SIG-M5 (cell line): Measurements from ENCODE around the gene TRABD.
"Not testable (repeated sequence)": the region's sequence is repeated elsewhere in the genome, so short reads cannot be mapped to it uniquely, and the experiment has no call there.

Experiments
- DNase-seq: peaks from one replicate; lab custom pipeline; 2025; lab: John Stamatoyannopoulos, UW

TRABD gene

GRCh38 chr22:50204571-50204970 lies 18.9 kb downstream of the TRABD start:
- DNase-seq = no peak

DNA sequence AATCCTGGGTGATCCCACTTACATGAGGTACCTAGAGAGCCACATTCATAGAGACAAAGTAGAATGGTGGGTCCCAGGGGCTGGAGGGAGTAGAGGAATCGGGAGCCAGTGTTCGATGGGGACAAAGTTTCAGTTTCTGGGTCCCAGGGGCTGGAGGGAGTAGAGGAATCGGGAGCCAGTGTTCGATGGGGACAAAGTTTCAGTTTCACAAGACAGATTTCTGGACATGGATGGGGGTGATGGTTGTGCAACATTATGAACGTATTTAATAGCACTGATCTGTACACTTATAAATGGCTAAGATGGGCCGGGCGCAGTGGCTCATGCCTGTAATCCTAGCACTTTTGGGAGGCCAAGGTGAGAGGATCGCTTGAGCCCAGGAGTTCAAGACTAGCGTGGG lies 19.3 kb downstream of the TRABD start:
- DNase-seq = not testable (repeated sequence)

DNA sequence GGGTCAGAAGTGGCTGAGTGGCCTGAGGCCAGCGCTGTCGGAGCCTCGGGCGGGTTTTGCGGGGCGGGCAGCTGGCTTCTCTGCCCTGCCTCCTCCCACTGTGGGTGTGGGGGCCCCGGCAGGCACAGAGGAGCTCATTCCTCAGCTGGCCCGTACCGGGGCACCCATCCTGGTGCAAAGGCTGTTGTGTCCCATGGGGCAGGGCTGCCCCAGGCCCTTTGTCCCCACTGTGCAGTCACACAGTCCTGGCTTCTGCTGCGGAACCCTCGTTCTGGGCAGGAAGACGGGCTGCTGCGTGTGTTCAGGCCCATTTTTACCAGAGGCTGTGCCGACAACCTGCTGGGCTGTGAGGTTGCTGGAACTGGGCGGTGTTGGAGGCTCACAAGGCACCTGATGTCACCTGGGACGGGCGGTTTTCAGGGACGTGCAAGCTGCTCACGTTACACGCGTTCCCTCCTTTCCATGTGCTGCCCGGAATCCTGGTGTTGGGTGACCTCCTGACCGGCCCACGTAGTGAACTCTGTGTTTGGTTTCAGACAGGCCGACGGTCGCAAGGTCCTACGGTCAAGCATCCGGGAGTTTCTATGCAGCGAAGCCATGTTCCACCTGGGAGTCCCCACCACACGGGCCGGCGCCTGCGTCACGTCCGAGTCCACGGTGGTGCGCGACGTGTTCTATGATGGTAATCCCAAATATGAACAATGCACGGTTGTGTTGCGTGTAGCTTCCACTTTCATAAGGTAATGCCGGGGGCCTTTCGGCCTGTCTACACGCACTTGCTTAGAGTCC lies 20.3 kb downstream of the TRABD start:
- no peak for DNase-seq

DNA sequence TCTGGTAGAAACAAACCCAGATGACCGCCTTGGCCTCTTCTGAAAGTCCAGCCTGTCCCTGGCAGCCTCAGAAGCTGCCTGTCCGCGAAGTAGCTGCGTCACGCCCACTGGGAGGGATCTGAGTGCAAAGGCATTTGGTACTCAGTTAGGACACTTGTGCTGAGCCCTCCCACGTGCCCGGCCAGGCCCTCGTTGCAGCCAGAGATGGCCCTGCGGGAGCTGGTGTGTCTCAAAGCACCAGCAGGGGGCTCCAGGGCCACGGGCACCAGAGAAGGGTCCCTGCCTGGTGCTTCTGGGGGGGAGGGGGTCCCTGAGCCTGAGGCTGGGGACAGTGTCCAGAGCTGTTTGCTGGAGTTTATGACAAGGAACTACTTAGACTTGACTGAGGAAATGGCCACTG lies 20.9 kb downstream of the TRABD start:
- DNase-seq = no peak

GRCh38 chr22:50207383-50208140 lies 21.8 kb downstream of the TRABD start:
- no peak for DNase-seq

DNA sequence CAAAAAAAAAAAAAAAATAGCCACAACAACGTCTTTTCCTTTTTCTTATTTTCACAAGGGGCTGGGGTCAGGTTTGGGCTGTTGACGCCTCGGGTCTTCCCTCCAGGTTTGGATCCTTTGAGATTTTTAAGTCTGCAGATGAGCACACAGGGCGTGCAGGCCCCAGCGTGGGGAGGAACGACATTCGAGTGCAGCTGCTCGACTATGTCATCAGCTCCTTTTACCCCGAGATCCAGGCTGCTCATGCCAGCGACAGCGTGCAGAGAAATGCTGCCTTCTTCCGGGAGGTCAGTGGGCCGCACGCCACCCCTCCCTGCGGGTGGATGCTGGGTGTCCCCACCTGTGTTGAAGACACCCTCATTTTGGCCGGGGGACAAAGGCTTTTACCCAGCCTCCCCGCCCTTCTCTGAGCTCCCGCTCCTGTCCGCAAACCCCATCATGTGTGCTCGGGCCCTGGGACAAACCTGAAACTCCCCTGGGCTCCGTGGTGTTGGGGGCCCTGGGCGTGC lies 22.8 kb downstream of the TRABD start:
- DNase-seq = no peak

GRCh38 chr22:50208939-50209892 lies 23.5 kb downstream of the TRABD start:
- no peak for DNase-seq

GRCh38 chr22:50209893-50210292 lies 24.2 kb downstream of the TRABD start:
- no peak for DNase-seq

GRCh38 chr22:50210378-50211139 lies 24.8 kb downstream of the TRABD start:
- DNase-seq = no peak

DNA sequence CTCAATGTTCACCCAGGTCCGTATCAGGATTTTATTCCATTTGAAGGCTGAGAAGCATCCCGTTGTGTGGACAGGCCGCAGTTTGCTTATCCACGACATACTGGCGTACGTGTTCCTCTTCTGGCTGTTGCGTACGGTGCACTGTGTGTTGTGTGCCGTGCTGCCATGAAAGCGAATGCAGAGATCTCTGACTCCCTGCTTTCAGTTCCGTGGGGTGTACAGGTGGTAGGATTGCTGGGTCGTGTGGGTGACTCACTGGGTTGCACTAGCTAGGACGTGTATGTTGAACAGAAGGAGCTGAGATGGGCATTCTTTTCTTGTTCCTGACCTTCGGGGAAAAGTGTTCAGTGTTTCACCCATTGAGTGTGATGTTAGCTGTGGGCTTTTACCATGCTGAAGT lies 25.4 kb downstream of the TRABD start:
- no peak for DNase-seq

DNA sequence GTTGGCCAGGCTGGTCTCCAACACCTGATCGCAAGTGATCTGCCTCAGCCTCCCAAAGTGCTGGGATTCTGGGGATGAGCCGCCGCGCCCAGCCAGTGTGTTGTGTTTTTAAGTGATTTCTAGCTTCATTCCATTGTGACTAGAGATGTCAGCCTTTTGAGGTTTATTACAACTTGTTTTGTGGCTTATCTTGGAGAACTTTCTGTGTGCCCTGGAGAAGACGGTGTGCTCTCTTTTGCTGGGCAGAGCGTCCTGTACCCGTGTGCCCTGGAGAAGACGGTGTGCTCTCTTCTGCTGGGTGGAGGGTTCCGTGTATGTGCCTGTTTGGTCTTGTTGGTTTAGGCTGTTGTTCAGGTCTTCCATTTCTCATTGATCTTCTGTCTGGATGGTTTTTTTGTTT lies 27.6 kb downstream of the TRABD start:
- DNase-seq = no peak

DNA sequence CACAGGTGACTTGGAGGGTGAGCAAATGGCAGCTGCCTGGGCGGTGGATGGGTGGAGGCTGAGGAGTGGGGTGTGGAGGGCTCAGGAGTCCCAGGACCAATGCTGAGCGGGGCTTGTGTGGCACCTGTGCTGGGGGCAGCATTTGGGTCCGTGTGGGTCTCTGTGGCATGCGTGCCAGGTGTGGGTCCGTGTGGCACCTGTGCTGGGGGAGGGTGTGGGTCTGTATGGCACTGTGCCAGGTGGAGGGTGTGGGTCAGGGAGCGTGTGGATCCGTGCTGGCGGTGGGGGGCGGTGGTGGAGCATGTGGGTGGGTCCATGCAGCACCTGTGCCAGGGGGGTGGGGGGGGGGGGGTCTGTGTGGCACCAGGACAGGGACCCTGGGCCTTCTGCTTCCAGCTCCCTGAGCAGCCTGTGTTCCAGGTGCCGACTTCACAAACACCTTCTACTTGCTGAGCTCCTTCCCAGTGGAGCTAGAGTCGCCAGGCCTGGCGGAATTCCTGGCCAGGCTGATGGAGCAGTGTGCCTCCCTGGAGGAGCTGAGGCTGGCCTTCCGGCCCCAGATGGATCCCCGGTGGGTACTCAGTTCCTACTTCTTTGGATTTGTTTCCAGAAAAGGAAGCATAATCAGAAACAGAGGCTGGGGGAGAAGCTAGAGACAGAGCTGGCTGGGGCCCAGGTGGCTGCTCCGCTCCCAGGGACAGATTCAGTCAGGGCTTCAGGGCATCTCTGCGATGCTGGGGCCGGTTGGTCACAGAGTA lies 29.8 kb downstream of the TRABD start:
- DNase-seq = no peak

GRCh38 chr22:50216055-50216683 lies 30.5 kb downstream of the TRABD start:
- DNase-seq = no peak

DNA sequence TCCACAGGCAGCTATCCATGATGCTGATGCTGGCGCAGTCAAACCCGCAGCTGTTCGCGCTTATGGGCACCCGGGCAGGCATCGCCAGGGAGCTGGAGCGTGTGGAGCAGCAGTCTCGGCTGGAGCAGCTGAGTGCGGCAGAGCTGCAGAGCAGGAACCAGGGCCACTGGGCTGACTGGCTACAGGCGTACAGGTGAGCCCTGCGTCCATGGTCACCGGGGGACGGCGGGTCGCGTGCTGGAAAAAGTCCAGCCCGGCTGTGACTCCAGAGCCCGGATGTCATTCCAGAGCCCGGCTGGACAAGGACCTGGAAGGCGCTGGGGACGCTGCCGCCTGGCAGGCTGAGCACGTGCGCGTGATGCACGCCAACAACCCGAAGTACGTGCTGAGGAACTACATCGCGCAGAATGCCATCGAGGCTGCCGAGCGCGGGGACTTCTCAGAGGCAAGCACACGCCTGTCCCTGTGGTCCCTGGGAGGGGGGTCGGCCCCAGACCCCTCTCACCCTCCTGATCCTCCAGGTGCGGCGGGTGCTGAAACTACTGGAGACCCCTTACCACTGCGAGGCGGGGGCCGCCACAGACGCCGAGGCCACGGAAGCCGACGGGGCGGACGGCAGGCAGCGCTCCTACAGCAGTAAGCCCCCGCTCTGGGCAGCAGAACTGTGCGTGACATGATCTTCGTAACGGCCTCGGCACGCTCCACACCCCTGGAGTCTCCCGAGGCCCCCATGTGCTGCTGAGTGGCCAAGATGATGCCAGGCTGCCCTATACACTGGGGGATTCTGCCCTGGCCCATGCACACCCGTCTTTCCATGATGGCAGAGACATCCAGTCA lies 31.2 kb downstream of the TRABD start:
- no peak for DNase-seq

DNA sequence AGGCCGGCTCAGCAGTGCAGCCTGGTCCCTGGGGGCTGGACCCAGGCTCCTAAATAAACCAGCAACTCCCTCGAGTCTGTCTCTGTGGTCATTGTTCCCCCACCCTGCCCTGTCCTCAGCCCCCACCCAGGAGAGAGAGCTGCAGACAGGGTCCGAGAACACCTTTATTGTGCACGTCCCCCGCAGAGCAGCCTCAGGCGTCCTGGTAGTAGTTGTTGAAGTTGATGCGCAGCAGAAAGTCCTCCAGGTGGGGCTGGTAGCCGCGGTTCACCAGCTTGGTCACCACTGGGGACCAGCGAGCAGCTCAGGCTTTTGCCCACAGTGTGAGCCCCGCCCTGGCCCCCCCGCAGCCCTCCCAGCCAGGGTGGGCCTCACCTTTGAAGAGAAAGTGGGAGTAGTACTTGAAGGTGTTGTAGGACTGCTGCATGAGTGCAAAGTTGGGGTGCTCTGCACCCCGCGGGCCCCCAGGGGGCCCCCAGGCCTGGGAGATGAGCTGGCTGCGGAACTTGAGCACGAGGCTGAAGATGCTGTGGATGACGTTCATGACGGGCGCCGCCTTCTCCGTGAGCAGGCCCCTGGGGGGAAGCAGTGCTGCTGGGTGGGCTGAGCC lies 31.9 kb downstream of the TRABD start:
- DNase-seq = no peak

DNA sequence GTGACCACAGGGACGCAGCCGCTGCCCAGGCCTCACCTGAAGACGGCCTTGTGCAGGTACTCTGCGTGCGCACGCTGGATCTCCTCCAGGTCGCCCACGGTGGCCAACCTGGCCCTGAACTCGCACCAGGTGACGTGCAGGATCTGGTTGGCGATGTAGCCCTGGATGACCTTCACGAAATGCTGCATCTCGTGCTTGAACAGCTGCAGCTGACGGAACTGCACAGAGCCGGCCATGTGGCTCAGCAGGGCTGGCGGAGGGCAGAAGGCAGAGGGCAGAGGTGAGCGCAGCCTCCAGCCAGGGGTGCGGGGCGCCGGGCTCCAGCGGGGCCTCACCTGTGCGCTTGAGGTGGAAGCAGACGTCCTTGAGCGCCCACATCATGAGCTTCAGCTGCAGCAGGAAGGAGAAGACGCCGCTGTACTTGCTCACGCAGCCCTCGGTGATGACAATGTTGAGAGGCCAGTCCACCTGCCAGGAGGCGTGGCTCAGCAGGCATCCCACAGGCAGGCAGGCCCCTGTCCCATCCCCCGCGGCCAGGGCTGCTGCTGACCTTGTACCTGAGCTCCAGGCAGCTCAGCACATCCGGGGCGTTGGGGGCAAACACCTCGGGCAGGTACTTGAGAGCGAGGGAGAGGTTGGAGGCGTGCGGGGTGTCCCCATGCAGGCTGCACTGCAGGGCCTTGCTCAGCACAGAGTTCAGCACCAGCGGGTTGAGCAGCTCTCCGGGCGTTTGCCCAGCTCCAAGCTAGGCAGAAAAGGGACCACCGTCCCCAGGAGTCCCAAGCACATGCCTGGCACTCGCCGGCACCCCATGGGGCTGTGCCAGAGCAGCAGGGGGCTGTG lies 32.7 kb downstream of the TRABD start:
- no peak for DNase-seq

DNA sequence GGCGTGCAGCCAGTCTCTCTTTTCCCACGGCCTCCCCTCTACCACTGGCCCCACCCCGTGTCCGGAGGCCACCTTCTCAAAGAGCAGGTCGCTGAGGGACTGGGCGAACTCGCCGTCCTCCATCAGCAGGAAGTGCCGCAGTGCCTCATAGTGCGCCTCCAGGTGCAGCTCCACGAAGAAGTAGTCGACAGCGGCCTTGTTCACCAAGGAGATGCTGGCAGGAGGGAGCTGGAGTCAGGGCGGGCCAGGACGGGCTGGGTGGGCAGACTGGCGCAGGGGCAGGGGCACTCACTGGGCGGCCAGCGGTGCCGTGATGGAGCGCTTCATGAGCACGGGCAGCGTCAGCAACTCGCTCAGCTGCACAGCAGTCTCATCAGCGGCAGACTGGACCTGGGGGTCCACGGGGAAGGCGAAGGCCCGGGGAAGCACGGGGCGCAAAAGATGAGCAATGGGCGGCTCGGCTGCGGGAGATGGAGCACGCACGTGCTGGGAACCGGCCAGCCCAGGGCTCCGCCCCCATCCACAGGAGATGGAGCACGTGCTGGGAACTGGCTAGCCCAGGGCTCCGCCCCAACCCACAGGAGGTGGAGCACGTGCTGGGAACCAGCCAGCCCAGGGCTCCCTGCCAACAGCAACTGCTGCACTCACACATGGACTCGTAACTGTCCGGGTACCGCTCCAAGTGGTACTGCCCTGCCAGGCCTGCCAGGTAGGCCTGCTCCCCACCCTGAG lies 33.4 kb downstream of the TRABD start:
- no peak for DNase-seq
